GM19240 (cell line): ENCODE results near the gene CSAG1.
"Not testable (repeated sequence)": the region's sequence is repeated elsewhere in the genome, so short reads cannot be mapped to it uniquely, and the experiment has no call there.

Source experiments
- DNase-seq: peaks from one replicate; pipeline ENCODE4 v3.0.0; 2011; ENCODE audit warnings: low spot score; ENCODE audit not compliant: insufficient read length

CSAG1 gene

GRCh38 chrX:152700390-152700789 is 33.1 kb downstream of the CSAG1 start:
- DNase-seq: not testable (repeated sequence)

- DNase-seq: not testable (repeated sequence)
Measured at GRCh38 chrX:152697952-152698931, 35.3 kb downstream of the CSAG1 start, which contains the start of gene MAGEA3. Gene MAGEA3 (plus strand): TSS chrX:152698794. CDS start chrX:152700833, 2,039 bp downstream.

DNA sequence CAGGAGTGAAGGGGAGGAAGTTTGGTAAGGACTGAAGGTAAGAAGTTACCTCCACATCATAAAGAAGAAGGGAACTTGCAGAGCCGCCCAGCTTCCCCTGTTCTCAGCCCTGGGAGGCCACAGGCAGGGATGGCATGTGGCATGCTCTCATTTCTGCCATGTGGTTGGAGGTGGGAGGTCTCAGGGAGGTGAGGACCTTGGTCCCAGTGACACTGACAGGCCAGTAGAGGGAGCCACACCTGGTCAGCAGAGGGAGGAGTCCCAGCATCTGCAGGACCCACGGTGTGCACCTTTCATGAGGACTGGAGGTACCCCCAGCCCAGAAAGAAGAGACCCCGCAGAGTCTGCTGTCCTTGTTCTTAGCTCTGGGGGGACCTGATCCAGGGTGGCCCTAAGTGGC is 52.5 kb downstream of the CSAG1 start:
- not testable (repeated sequence) for DNase-seq
